HG03439 (cell line): Measurements from ENCODE around the gene ZNF750.

Source experiments
- ATAC-seq: cut with Tn5 transposase; IDR thresholded peaks from one replicate; pipeline ENCODE4 v1.9.1; 2021; ENCODE audit warnings: mild to moderate bottlenecking, moderate library complexity; ENCODE audit not compliant: unreplicated experiment

ZNF750 gene

DNA sequence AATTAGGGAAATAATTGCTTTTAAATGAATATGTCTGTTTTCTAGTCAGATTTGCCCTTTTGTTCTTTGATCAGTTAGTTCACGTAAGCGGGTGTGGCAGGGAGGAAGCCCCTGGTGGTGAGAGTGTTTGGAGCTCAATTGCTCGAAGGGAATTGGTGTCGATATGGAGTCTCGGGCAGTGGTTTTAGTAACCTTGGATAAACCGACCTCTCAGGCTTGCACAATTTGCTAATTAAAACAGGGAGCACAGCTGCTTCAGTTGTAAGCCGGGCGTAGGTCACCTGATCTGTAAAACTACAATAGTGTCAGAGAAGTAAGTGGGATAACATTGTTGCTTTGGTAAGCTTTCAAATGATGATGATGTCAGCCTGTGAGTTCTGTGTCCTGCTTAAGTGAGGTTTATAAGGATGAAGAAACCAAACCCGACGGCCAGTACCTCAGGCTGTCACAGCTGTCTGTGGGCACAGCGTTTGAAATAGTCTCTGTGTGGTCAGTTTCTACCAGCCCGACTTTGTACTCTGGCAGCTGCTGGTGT lies 2.9 kb downstream of the ZNF750 start:
- no peak for ATAC-seq

DNA sequence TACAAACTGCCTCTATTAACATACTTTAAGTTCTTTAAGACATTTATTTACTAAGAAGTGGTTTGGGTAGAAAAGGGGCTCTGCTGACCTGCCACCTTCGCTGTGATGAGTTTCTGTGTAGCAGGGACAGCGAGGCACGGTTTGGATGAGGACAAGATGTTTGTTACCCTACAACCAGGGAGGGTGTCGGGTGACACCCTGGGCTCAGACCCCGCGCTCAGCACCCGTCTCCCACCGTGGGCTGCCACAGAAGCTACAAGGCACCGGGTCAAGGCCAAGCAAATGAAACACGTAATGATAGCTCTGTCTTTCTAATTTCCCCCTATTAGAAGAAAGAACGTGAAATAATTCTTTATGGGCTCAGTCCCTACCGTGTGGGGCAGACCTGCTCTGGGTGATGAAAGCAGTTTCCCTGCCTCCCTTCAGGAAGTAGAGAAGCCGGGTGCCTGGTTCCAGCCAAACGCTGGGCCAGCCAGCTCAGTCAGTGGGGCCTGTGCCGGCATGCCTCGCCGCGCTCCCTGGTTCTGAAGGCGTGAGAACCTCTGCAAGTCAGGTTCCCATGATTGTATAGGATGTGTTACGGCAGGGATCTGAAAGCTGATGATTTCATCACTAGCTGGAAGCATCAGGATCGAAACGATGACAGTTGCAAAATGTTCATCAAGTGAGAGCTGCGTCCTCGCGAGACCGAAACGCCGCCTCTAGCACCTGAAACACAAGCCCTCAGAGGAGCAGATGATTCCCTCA lies 3.9 kb downstream of the ZNF750 start:
- ATAC-seq: no peak

DNA sequence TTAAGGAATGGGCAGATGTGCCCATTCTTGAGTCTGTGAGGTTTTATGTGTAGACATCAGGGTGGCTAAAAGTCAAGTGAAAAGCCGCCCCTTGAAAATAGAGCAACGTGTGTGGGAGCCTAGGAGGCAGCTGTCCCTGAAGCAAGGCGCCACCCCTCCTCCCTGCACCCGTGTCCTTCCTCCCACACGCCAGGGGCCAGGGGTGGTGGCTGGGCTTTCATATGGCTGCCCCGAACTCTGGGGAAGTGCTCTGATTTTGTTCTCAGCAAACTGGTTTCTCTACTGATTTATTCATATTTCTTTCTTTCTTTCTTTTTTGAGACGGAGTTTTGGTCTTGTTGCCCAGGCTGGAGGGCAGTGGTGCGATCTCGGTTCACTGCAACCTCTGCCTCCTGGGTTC lies 4.7 kb downstream of the ZNF750 start:
- no peak for ATAC-seq

DNA sequence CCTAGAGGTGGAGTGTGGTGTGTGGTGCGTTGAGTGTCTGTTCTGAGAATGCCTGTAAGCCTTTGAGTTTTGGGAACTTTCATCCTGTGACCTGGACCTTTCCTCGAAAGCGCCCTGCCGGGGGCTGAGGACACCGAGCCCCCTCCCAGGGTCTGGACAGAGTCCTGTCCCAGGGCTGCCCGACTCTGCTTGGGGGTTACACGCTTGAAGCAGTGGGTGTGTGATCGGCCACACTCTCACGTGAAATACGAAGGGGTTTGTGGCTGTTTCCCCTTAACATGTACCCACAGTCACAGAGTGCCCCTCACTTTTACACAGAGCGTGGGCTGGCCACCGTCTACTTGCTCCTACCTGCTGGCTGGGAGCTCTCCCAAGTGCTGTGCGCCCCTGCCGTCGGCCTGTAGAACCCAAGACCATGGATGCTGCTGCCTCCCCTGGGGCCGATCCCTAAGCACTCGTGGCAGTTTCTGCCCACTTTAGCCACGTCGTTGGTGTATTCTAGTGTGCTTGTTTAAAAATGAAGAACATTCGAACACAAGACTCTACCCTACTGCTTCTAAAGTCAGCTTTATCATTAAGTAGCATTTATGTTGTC lies 6.8 kb downstream of the ZNF750 start:
- no peak for ATAC-seq

DNA sequence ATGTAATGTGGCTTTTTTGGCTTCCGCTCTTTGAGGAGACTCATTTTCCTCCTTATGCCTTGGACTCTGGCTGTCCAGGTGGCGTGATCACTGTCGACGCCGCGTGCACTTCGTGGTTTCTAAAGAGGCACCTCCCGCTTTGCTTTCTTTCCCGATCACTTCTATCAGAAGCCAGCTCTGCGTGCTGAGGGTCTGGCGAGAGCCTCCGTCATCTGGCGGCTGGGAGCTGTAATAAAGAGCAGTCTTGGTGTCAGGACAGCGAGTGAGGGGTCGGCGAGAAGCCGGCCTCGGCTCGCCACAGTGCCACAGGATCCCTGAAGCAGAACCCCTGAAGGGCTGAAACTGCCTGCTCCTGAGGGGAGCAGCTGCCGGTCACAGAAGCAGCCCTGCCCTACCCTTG lies 7.4 kb downstream of the ZNF750 start:
- ATAC-seq: no peak

DNA sequence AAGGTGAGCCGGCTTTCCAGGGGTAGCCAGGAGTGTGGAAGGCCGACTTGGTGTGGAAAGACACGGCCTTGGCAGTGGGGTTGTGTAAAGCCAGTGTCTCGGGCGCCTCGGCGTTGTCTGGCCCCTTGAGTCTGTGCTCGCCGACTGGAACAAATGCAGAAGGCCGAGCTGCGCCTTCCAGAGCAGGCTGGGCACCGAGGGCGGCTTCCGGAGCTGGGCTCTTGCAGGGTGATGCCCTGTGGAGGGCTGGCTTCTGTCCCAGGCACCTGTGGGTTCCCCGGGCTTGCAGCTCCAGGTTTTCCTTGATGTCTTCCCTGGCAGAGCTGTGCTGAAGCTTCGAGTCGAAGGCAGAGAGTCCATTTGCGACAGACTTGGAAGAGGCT lies 8.0 kb downstream of the ZNF750 start:
- ATAC-seq: no peak

DNA sequence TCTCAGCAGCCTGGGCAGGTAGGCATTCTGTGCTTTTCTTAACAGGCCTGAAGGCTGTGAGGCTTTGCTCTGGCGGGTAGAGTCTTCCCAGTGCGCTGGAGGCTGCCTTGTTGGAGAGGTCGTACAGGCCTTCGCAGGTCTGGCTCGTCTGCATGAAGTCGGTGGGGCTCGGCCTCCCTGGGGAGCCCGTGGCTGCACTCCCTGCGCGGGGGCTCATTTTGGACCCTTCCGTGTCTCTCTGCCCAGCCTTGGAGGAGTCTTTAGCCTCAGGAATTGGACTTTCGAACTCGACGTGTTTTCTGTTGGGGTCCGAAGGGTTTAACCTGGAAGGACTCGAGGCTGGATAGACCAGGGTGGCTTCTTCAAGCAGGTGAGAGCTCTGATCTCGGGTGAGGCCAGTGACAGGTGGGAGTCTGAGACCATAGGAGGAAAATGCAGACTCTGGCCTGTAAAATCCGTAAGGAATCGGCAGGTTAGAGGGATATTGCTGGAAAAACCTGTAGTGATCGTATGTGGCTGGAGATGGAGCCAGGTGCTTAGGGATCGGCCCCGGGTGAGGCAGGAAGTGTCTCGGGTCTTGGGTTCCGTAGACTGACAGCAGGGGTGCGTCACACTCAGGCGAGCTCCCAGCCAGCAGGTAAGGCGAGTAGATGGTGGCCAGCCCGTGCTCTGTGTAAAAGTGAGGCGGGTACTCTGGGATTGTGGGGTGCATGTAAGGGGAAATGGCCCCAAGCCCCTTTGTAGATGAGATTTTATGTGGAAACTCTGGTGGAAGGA lies 8.6 kb downstream of the ZNF750 start:
- no peak for ATAC-seq

DNA sequence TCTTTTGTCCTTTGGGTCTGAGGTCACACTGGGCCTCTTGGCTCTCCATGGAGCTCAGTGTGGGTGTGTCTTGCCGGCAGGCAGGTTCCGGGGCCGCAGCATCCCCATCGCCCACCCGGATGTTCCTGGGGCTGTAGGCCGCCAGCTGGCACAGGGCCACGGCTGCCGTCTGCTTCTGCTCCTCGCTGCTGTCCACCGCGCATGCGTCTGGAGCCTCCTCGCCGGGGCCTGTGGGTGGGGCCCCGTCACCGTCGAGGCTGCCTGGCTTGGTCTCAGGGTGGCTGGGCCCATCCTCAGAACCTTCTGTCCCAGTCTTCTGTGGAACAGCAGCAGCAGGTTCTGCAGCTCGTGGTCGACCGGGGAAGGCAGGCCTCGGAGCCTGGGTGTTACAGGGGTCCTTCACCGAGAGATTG lies 9.6 kb downstream of the ZNF750 start:
- no peak for ATAC-seq

DNA sequence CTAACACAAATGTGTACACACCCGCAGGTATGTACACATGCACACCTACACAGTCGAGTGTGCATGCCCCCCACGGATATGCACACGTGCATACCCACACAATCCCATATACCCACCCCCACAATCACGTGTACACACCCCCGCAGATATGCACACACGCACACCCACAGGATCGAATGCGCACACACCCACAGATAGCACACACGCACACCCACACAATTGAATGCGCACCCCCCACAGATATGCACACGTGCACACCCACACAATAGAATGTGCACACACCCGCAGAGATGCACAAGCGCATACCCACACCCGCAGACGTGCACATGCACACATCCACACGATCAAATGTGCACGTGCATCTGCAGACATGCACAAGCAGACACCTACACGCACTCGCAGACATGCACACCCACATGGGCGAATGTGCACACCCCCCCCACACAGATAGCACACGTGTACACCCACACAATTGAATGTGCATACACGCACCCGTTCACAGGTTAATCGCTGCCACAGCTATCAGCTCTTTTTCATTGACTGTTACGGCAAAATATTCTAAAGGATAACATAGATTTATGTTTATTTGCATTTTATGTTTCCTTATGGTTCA lies 10.8 kb downstream of the ZNF750 start:
- ATAC-seq: no peak

DNA sequence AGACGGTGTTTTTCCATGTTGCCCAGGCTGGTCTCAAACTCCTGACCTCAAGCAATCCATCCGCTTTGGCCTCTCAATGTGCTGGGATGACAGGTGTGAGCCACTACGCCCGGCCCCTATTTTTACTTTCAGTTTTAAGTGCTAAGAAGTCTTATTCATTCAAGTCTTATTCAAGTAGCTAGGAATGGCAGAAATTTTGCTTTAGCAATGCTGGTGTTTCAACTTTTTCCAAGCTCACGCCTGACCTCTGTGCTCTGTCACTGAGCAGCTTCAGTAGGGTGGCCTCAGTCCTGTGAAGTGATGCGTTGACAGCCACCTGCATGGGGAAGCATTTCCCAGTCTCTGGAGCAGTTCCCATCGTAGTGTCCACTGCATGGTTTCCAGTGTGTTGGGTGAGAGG lies 12.9 kb downstream of the ZNF750 start:
- ATAC-seq: no peak

DNA sequence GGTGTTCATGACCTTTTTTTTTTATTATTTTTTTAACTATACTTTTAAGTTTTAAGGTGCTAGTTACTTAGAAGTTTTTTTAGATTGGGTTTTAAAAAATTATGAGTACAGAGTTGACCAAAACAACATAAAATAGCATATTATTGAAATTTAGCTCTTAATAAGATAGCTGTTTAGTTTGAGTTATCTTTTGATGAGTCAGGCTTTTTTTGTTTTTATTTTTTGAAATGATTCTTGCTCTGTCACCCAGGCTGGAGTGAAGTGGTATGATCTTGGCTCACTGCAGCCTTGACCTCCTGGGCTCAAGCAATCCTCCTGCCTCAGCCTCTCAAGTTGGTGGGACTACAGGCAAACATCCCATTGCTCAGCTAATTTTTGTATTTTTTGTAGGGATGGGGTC lies 13.6 kb downstream of the ZNF750 start:
- ATAC-seq: no peak

DNA sequence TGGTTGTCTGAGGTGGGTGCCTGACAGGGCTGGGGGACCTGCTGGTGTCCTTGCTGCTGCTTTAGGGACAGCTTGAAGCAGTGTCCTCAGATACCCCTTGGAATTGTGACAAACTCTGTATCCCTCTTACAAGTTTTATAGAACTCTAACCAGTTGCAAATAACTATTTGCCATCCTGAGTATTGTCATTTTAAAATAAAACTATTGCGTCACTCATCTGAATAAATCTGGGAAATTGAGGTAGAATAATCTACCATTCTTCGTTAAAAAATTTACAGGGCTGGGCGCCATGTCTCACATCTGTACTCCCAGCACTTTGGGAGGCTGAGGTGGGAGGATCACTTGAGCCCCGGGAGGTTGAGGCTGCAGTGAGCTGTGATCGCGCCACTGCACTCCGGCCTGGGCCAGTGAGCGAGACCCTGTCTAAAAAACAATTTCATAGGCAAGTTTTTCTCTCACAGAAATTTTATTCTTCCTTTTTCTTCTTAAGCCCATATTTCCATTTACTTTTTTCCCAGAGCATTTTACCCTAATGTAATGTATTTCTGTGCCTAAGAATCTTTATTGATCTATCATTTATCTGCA lies 14.2 kb downstream of the ZNF750 start:
- ATAC-seq: no peak

DNA sequence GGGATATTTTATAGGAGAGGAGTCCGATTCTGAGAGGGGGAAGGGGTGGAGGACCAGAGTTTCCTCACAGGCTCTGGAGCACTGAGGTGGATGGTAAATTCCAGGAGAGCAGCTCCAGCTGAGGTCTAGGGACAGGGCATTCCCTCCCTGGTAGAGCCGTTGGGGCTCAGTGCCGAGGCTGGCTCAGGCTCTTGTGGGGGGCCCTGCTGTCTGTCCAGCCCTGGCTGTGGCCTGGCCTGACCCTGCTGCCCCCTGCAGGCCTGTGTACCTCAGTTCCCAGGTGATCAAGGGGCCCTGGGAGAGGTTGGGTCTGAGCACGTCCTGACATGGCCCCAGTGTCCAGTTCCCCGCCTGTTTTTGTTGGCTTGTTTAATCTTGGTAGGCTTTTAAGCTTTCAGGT lies 16.8 kb downstream of the ZNF750 start:
- ATAC-seq: no peak

DNA sequence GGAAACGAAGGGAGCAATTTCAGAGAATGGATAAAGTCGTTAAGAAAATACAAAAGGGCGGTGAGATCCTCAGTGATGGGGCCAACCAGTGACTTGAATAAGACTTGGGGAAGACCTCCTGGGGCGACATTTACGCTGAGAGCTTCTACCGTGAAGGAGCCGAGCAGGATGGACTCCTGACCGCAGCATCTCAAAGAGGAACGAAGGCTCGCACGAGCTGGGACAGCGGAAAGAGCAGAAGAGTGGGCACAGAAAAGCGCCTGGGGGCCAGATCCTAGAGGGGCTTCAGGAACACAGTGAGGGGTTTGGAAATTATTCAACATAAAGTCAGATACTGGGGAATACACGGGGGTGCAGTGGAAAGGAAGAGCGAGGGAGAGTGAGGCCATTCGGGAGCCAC lies 17.5 kb downstream of the ZNF750 start:
- no peak for ATAC-seq

DNA sequence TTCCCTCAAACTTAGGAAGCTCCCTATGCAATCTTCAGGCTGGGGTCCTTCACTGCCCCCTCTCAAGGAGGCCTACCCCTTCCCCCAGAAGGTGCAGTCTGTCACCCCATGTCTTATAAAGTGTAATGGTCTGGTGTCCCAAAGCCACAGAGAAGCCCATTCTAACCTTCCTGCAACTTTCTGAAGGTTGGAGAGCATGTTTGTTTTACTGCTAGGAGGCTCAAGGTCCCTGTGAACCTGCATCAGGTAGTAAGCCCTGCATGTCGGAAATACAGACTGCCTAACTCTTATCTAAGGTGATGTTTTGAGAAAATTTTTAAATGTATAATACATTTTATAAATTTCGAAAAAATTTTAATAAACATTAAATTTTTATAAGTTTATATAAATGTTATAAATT lies 18.3 kb downstream of the ZNF750 start:
- no peak for ATAC-seq

DNA sequence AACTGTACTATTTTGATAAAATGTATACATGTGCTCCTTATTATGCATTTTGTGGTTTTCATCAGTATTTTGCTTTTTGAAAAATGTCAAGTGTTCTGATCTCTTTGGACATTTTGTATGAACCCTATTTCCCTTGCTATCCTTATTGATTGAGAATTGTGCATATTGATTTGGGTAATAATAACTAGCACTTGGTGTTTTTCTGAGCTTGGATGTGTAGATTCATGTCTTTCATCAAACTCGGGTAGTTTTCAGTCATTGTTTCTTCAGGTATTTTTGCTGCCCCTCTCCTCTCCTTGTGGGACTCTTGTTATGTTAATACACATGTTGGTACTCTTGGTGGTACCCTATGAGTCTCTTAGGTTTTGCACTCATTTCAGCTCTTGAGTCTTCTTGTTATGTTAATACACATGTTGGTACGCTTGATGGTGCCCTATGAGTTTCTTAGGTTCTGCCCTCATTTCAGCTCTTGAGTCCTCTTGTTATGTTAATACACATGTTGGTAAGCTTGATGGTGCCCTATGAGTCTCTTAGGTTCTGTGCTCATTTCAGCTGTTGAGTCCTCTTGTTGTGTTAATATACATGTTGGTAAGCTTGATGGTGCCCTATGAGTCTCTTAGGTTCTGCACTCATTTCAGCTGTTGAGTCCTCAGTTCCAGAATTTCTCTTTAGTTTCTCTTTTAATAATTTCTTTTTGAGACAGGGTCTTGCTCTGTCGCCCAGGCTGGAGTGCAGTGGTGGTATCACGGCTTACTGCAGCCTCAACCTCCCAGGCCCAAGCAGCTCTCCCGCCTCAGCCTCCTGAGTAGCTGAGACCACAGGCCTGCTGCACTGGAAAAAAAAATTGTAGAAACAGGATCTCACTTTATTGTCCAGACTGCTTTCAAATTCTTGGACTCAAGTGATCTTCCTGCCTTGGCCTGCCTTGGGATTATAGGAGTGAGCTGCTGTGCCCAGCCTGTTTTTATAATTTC lies 19.3 kb downstream of the ZNF750 start:
- no peak for ATAC-seq

DNA sequence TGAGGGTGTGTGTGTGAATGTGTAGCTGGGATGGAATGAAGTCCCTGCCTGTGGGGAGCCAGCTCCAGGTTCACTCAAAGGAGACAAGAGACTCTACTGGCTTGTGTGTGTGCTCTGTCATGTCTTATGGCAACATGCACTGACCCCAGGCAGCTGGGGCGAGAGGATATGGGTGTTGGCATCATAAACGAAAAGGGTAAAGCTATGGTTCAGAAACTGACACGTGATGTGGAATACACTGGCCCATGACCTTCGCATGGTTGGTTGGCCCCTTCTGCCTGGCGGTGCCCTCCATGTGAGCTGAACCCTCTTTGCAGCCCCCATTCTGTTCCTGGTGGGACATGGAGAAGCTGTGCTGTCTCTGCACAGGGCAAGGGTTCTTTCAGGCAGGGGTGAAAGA lies 21.9 kb downstream of the ZNF750 start:
- ATAC-seq: no peak

DNA sequence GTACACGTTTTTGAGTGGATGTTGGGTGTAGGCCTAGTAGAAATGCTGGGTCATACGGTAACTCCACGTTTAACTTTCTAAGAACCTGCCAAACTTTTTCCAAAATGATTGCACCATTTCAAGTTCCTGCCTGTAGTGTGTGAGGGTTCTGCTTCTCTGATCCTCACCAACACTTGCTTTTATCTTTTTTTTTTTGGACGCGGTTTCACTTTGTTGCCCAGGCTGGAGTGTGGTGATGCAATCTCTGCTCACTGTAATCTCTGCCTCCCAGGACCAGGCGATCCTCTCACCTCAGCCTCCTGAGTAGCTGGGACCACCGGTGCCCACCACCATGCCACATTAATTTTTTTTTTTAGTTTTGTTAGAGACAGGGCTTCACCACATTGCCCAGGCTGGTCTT lies 23.5 kb downstream of the ZNF750 start:
- no peak for ATAC-seq

DNA sequence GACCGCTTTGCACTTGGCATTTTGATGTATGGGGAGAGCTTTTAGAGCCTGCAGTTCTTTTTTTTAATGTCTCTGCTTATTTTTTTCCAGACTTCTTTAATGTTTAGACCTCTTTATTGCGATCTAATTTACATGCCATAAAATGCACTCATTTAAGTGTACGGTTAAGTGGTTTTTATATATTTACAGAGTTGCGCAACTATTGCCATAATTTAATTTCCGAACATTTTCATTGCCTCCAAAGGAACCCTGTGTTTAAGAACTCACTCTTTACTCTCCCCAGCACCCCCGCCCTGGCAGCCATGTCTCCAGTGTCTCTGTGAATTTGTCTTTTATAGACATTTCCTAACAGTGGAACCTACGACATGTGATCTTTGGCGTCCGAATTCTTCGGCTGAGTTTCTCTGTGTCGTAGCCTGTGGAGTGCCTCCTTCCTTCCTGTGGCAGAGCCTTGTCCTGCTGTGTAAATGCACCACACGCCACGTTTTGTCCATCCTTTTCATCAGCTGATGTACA lies 24.0 kb downstream of the ZNF750 start:
- ATAC-seq: no peak

DNA sequence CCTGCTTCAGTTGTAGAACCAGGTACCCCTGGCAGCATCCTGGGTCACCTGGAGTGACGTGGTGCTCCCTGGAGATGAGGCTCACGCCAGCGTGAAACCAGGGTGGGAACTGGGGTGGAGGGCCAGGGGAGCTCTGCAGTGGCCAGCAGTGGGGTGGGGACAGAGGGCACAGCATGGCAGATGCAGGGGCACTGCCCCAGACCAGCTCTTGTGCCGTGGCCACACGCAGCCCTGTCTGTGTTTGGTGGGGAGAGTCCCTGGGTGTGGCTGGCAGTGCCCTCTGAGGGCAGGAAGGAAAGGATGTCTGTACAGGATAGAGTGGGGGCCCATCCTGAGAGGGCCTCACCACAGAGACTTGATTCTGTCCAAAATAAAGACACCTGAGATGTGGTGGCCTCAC lies 24.5 kb downstream of the ZNF750 start:
- no peak for ATAC-seq
